ENCODE data around the gene ELP1.

DNA sequence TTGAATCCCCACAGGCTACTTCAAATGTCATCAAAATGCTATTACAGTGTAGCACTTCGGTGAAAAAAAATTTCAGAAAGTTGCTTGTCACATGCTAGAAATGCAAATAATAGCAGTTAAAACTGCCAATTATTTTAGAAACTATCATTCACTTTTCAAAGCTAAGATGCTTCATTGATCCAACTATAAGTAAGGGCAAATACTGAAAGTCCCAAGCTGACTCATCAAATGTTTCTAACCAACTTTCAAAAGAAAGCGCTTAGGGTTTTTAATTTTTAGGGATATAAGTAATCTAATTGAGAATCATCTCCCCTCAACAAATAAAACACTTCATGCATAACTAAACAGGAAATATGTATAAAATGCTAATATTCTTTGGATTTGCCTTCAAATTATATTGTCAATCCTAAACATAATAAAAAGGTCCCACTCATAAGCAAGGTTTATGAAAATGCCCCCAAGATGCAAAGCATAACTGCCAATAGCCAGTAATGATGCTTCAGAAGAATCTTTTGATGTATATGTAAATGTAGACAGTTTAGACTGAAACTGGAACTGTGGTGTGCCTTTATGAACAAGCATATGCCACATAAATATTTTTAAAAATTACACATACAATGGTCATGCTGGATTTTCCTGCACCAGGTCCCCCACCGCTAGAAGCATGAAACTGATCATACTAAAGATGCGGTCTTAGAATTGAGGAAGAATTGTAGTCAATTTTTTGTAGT, 59.7 kb downstream of the ELP1 start:
- TF ChIP-seq HNF4G (IDR thresholded peaks at IDR 0.05) = no peak
- TF ChIP-seq TAF1 (conservative IDR thresholded peaks at IDR 0.05) = no peak
- TF ChIP-seq, protein P1, sequence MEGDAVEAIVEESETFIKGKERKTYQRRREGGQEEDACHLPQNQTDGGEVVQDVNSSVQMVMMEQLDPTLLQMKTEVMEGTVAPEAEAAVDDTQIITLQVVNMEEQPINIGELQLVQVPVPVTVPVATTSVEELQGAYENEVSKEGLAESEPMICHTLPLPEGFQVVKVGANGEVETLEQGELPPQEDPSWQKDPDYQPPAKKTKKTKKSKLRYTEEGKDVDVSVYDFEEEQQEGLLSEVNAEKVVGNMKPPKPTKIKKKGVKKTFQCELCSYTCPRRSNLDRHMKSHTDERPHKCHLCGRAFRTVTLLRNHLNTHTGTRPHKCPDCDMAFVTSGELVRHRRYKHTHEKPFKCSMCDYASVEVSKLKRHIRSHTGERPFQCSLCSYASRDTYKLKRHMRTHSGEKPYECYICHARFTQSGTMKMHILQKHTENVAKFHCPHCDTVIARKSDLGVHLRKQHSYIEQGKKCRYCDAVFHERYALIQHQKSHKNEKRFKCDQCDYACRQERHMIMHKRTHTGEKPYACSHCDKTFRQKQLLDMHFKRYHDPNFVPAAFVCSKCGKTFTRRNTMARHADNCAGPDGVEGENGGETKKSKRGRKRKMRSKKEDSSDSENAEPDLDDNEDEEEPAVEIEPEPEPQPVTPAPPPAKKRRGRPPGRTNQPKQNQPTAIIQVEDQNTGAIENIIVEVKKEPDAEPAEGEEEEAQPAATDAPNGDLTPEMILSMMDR (IDR thresholded peaks at IDR 0.05; ENCODE audit: low read depth, low read length, missing input control) = no peak
- TF ChIP-seq RXRA (IDR thresholded peaks at IDR 0.05) = no peak
- no peak for TF ChIP-seq RAD21 (IDR thresholded peaks at IDR 0.05)
